Smooth muscle cell of the brain vasculature (primary cell): Measurements from ENCODE around the gene PARVB.

Experiments
- DNase-seq: peaks from one replicate; pipeline ENCODE4 v3.0.0-alpha.2; 2012; ENCODE audit warnings: low read depth, low spot score

Gene PARVB

DNA sequence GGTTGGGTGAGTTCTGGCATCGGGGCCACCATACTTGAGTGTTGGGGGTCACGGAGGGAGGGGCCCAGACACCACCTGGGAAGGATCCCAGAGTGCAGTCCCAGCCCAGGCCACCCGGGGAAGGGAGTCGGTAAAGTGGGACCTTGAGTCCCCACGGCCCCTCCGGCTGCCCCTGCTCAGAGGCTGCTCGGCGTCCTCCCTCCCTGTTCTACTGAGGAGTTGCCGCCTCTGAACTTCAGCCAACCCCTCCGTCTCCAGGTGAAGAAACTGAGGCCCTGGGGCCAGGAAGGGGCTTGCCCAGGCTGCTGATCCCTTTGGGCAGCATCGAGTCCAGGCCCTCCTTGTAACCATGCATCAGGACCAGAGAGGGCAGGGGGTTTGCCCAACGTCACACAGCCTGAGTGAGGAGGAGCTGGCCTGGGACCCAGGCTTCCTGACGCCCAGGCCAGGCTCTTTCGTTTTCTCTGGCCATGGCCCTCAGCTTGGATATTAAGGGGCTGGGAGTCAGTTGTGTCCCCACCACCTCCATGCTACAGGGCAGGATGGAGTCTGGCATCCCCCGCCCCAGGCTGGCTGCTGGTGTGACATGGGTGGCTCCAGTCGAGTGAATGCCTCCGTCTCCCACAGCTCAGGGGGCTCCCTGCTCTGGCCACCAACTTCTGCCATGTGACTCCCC lies 157.9 kb downstream of the PARVB start:
- no peak for DNase-seq

DNA sequence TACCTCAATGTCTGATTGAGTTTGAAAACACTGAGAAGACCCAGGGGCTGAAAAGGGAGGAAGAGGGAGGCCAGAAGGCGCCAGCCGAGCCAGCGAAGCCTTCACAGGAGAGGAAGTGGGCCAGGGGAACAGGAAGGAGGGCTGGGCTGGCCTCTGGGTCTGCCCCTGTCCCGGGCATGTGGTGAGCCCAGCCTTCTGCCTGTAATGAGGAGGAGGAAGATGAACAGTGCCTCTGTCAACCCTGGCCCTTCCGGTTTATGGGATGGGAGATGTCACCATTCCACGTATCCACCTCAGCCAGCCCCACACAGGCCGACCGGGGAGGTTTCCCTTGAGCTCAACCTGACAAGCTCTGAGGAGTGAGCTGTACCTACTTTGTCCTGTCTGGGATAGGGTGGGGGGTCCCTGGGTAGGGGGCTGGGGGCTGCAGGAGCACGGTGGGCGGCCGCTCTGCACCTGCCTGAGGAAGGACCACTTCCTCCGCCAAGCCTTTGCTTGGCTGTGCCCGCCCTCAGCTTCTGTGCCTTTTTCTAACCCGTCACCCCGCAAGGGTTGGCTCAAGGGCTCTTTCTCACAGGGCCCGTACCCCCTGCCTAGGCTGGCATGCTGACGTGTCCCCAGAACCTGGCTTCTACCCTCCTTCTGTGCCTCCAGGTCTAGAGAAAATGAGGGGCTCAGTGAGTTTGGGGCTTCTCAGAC lies 158.6 kb downstream of the PARVB start:
- DNase-seq, result no peak

DNA sequence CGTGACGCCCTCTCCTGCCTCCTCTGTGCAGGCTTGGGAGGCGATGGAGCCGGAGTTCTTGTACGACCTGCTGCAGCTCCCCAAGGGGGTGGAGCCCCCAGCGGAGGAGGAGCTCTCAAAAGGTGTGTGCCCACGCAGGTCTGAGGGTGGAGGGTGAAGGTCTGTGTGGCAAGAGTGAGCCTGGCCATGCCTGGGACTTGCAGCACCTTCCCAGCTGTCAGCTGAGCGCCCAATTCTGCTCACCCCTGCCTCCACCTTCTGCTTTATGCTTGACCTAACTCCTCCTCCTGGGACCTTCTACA lies 159.1 kb downstream of the PARVB start:
- DNase-seq, result no peak

DNA sequence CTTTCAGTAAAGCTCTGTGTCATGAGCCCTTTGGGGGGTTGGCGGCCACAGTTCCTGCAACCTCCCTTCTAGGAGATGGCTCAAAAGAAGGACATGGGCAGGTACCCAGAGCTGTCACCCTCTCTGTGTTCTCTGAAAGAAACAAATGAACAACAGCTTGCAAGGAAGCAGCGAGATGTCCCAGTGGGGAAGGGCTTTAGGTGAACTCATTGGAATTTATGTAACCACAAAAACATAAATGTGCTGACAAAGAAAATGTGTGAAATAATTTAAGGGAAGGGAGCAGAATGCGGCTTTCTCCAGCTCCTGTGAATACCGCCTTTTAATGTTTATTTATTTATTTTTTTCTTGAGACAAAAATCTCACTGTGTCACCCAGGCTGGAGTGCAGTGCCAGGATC lies 159.9 kb downstream of the PARVB start:
- no peak for DNase-seq

DNA sequence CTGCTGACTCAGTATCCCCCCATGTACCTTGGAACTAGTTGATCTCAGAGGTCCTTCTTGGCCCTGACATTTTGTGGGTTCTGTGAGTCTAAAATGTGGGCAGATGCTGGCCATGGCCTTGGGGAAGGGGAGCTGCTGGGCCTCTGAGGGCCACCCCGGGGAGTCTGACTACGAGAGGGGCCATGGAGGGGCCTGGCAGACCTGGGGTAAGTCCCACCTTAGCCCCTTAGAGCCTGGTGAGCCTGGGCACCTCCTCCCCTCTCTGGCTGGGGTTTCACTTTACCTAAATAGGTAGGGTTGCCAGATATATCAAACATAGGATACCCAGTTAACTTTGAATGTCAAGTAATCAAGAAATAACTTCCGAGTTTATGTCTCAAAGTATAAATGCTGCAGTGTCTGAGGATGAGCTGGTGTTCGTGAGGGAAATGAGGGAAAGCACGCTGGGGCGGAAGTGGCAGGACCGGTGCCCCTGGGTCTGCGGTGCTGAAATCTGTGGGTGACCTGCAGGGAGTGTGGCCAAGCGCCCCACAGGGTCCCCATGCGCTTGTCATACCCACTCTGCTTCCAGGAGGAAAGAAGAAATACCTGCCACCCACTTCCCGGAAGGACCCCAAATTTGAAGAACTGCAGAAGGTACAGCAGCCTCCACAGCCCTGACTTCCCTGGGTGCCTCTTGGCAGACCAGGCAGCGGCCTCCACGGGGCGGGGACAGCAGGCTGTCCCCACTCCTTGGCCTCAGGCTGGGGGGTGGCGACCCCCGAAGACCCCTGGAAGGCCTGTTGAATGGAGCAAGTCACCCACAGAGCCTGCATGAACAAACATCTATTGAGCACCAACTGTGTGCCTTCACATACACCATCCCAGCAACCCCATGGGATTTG lies 161.4 kb downstream of the PARVB start:
- DNase-seq, result no peak

DNA sequence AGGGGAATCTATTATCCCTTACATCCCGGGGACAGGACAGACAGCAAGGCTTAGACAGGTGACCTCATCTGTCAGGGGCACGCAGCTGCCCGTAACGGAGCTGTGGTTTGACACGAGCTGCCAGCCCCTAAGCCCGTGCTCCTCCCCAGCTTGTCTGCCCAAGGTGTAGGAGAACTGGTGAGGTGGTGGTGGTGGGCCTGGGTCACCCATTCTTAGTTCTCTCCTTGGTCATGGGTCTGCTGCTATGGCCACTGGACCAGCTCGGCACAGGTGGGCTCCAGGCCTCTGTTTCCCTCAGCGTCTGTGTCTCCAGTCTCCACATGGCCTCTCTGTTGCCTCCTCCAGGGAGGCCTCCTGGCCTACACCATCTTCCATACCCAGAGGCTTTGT lies 162.0 kb downstream of the PARVB start:
- no peak for DNase-seq

DNA sequence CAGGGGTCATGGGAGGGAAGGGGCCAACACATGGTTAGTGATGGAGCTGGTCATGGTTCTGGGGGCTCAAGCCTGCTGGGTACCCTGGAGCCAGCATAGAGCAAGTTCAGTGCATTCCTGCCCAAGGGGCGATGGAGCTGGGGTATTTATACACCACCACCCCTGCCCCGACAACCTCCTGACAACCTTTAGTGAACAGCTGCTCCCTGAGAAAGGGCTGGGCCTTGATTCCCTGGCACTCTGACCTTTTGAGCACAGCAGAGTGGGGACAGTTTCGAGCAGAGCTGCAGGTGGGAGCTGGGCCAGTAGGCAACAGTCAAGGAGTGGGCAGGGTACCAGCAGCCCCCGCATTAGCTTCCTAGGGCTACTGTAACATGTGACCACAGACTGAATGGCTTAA lies 162.6 kb downstream of the PARVB start:
- no peak for DNase-seq

DNA sequence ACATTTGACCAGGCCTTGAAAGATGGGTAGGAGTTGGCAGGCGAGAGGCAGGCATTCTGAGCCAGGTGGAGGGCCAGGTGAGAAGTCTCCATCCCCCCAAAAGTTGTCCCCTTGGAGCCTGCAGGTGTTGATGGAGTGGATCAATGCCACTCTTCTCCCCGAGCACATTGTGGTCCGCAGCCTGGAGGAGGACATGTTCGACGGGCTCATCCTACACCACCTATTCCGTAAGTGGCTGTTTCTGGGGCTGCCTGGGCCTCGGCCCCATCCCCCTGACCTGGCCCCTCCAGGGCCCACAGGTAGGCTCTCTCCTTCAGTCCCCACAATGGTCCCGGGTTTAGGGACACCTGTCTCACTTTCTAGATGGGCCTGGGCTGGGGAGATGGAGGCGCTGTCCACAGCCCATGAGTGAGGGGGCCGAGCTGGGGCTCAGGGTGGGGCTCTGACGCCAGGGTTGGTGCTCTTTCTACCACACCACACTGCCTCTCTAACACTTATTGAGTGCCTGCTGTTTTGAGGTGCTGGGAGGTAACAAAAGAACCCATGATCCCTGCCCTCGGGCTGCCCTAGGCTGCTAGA lies 163.6 kb downstream of the PARVB start:
- DNase-seq, result no peak

DNA sequence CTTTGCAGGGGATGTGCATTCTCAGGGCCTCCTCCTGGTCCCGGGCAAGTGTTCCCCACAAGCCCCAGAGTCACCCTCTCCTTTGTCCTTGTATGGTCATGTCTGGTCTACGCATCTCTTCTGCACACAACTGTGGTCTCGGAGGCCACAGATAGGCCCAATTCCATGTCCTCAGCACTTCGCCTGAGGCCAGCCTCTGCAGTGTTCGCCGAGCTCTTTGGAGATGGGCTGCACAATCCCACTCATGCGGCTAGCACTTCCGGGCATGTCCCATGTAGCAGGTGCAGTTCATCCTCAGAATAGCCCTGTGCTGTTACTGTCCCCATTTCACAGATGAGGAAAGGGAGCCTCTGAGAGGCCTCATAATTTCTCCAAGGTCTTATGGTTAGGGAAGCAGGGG lies 164.2 kb downstream of the PARVB start:
- DNase-seq, result no peak

DNA sequence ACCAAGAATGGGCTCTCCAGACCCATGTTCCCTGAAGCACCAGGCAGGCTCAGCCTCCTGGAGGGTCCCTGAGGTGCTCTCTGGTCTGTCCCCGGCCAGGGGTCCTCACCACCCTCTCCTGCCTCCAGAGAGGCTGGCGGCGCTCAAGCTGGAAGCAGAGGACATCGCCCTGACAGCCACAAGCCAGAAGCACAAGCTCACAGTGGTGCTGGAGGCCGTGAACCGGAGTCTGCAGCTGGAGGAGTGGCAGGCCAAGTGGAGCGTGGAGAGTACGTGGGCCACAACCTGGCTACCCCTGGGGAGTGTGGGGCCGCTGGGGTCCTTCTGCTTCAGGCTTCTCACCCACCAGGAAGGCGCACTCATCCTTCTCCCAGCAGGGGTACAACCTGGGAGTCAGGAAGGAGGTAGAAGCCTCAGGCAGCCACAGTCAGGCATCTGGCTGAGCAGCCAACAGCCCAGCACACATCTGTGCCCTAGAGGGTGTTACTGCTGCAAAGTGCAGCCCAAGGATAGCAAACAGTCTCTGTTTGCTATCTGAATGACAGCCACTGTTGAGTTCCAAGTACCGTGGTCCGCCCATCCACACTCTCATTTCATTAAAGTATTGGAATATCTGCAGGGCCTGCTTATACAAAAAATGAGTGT lies 165.0 kb downstream of the PARVB start:
- no peak for DNase-seq

DNA sequence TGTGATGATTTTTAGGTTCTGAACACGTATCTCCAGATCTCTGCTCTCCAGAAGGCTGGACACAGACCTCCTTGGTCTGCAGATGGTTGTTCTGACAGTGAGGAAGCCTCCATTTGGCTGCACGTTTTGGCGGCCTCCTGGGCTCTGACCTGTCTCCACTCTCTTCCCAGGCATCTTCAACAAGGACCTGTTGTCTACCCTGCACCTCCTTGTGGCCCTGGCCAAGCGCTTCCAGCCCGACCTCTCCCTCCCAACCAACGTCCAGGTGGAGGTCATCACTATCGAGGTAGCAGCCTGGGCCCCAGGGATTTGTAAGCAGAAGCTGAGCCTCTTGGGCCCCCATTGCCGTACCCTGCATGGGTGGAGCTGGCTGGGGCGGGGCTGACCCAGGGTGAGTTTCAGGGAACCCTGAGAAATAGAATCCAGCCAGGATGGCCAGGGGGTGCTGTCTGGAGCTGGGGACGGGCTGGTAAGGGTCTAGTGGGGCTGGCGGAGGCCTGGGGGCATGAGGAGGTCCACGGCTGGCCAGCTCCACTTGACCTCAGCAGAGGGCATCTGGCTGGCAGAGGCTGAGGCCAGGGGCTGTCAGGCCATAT lies 166.4 kb downstream of the PARVB start:
- no peak for DNase-seq

DNA sequence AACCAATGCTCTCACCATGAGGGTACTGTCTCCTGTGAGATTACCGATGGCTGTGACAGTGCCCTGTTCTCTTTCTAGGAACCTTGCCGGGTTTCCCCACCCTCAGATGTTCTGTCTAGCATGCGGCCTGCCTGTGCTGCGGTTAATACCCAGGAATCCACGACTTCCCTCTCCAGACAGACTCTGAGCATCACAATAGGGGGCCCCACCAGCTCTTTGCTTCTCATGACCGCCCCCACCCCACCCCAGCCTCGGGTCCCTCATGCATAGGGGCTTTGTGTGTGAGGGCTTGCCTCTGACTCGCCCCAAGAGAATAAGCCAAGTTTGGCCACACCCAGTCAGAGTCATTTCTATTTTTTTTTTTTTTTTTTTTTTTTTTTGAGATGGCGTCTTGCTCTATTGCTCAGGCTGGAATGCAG lies 166.9 kb downstream of the PARVB start:
- DNase-seq, result no peak

DNA sequence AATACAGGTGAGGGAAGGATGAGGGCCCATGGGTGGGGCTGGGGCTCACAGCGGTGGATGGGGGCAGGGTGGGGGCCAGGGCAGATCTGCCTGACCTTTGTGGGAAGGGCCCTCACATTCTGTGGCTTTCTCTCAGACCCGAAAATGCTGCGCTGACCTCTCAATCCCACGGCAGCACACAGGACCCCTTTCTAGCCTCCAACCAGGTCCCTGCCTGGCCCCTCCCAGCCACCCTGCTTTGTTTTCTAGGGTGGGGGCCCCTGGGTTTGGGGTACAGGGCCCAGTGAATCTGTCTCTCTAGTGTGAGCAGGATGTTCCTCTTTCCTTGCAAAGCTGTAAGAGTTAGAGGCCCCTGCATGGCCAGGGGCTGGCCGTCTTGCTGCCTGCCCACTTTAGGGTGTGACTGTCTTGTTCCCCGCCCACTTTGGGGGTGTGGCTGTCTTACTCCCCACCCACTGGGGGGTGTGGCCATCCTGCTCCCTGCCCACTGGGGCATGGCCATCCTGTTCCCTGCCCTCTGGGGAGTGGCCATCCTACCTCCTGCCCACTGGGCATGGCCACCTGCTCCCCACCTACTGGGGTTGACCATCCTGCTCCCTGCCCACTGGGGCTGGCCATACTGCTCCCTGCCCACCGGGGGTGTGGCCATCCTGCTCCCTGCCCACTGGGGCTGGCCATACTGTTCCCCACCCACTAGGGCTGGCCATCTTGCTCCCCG lies 168.2 kb downstream of the PARVB start:
- DNase-seq, result no peak

DNA sequence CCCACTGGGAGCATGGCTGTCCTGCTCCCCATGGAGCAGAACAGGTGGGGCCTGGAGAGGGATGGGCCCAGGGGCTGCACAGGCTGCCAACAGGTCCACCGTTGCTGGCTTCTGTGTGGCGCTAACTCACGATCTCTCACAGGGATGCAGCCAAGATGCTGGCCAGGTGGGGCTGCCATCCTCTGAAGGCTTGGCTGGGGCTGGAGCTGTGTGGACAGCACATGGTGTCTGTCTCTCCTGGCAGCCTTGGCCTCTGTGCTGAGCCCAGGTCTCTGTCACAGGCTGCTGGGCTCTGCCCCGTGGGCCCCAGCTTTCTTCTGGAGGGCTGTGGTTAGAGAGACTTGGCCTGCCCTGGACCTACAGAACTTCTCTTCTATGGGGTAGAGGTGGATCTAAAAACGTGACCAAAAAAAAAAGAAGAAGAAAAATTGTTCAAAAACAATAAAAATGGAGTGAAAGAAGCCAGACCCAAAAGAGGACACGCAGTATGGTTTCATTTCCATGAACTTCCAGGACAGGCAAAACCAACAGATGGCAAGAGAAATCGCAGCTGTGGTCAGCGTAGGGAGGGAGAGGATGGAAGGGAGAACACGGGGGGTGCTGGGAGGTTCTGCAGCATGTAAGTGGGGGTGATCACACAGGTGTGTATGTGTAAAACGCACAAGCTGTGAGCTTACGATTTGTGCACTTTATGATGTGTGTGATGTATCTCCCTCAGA lies 168.9 kb downstream of the PARVB start:
- no peak for DNase-seq

DNA sequence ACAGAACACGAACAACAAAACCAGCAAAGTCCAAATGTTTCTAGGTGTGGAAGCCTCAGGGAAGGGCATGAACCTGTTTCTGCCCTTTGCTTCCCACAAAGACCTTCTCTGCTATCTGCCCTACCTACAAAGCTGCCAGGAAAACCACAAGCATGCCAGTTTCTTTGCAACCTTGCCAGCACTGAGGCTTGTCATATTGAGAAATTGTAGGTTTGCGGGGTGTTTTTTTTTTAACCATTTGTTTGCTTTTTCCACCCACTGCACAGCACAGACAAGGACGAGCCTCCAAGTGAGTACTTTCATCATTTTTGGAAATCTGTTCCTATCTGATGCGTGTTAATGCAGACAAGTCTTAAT lies 169.4 kb downstream of the PARVB start:
- no peak for DNase-seq

DNA sequence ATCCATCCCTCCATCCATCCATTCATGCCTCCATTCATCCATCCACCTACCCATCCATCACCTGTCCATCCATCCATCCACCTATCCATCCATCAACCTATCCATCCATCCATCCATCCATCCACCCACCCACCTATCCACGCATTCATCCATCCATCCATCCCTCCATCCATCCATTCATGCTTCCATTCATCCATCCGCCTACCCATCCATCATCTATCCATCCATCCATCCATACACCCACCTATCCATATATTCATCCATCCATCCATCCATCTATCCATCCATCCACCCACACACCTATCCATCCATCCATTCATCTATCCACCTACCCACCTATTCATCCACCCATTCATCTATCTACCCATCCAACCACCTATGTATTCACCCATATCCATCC lies 170.5 kb downstream of the PARVB start:
- DNase-seq, result no peak

DNA sequence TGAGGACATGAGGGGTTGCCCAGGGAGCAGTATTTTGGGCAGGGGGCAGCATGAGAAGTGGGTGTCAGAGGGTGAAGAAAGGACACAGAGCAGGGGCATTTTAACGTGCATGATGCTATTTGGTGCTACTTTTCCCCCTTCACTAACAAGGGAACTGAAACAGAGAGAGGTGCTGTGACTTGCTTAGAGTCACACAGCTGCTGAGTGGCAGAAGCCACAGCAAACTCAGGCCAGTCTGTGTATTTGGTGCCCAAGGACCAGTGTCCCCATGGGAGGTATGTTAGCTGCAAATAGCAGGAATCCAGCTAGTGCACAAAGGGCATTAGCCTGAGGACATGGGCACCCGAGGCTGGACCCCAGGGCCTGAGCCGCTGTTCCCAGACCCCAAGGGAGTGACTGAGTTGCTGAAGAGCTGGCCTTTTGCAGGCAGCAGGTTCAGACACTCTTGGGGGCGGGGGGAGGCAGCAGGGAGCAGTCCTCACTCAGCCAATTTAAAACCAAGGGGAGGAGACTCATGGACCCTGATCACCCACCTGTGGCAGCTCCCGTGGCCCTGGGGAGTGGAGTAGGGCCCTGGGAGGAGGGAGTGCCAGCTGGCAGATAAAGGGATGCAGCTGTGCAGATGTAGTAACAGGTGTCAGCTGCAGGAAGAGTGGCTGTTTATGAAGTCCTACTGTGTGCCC lies 171.2 kb downstream of the PARVB start:
- no peak for DNase-seq

DNA sequence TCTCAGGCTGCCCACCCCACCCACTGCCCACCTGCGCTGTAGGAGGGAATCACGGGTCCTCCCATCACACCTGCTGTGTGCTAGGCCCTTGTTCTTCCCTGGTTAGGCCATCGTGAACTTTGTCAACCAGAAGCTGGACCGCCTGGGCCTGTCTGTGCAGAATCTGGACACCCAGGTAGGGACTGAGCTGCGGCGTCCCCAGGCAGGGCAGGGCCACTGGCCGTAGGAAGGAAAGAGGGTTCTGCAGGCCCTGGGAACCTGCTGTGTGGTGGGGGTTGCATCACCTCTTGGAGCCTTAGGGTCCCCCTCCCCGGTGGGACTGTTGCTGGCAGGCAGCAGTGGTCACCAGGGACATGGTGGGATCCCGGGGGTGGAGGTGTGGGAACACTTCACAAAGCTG lies 172.1 kb downstream of the PARVB start:
- no peak for DNase-seq

DNA sequence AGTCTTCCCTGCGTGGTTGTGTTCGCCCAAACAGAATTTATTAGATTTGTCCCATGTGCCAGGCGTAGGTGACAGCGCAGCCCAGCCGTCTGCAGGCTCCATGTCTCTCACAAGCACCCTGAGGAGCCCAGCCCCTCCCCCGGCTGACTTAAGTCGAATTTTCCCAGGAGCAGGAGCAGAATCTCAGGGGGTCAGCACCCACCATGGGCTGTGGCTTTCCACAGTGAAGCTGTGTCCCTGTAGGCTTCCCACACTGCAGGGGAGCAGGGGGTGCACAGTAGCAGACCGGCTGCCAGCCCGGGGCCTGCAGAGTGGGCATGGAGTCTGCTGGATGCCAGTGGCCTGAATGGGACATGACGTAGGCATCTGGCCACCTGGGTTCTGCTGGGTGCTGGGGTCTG lies 172.6 kb downstream of the PARVB start:
- no peak for DNase-seq

DNA sequence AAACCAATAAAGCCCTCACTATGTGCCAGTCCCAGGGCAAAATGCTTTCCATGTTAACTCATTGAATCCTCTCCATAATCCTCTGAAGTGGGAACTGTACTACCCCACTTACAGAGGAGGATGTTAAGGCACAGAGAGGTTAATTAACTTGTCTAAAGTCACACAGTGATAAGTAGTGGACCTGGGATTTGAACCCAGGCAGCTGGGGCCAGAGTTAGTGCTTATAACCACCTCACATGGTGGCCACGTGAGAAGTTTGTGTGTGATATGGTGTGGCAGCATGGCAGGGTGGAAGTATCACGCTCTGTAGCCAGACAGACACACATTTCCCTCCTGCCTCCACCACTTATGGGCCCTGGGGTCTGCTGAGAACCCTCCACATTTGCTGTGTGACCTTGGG lies 173.2 kb downstream of the PARVB start:
- DNase-seq, result no peak
